KMS-11 (cell line): ENCODE measurements around the gene RALGPS1.

ENCODE experiments used
- H2AFZ ChIP-seq: fragments of 200-600 bp; sonication (generic); 2 replicates; pipeline ENCODE4 v1.6.1; 2016; ENCODE audit warnings: antibody characterized with exemption, mixed run types, low read depth
- H3K27ac ChIP-seq: fragments of 200-600 bp; sonication (generic); 2 replicates; pipeline ENCODE4 v1.6.1; 2016; ENCODE audit warnings: mild to moderate bottlenecking, mixed run types
- H3K27me3 ChIP-seq: fragments of 200-600 bp; sonication (generic); 2 replicates; pipeline ENCODE4 v1.6.1; 2017; ENCODE audit warnings: mild to moderate bottlenecking, low read depth, mixed run types, moderate library complexity; ENCODE audit not compliant: insufficient read depth
- H3K36me3 ChIP-seq: fragments of 200-600 bp; sonication (generic); 2 replicates; pipeline ENCODE4 v1.6.1; 2017; ENCODE audit warnings: mild to moderate bottlenecking, mixed run types; ENCODE audit not compliant: insufficient read depth
- H3K4me1 ChIP-seq: fragments of 200-600 bp; sonication (generic); 2 replicates; pipeline ENCODE4 v1.6.1; 2016; ENCODE audit warnings: mild to moderate bottlenecking, low read depth, mixed run types; ENCODE audit not compliant: poor library complexity, severe bottlenecking
- H3K4me2 ChIP-seq: fragments of 200-600 bp; sonication (generic); 2 replicates; pipeline ENCODE4 v1.7.0; 2016; ENCODE audit warnings: mild to moderate bottlenecking, mixed run types
- H3K4me3 ChIP-seq: fragments of 200-600 bp; sonication (generic); IDR thresholded peaks from 2 replicates; pipeline ENCODE4 v1.6.1; 2017; ENCODE audit warnings: low read depth, low read length, mixed read lengths; ENCODE audit not compliant: insufficient read depth
- H3K79me2 ChIP-seq: fragments of 200-600 bp; sonication (generic); 2 replicates; pipeline ENCODE4 v1.6.1; 2016; ENCODE audit warnings: low read depth, mixed run types; ENCODE audit not compliant: insufficient read depth
- H3K9ac ChIP-seq: fragments of 200-600 bp; sonication (generic); 2 replicates; pipeline ENCODE4 v1.6.1; 2016; ENCODE audit warnings: mild to moderate bottlenecking, mixed run types
- H4K20me1 ChIP-seq: fragments of 200-600 bp; sonication (generic); 2 replicates; pipeline ENCODE4 v1.6.1; 2016; ENCODE audit warnings: mild to moderate bottlenecking, mixed run types; ENCODE audit not compliant: insufficient read depth
- TF ChIP-seq, protein P1 (sequence below): fragments of 200-600 bp; sonication (generic); conservative IDR thresholded peaks from 2 replicates; pipeline ENCODE4 v1.6.1; 2017; ENCODE audit warnings: low read depth, mild to moderate bottlenecking, antibody characterized with exemption, low read length, moderate library complexity, mixed read lengths

RALGPS1 gene

DNA sequence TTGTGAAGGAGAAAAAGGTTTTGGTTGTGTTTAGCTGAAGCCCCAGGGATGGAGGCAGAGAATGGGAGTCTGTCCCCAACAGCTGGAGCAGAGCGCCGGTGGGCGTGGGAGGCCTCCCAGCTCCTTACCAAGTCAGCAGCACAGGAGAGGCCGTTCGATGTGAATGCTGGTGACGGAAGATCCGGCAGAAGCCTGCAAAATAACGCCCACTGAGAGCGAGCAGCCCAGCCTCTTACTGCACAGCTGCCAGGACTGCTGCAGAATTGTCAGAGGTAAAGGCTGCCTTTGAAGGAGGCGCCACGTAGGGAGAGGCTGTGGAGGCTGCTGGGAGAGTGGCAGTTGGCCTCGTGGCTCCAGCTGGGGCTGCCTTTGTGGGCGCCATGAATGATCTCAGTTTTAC lies 181.6 kb downstream of the RALGPS1 start:
- no peaks in the 10 kb centered on the region for H4K20me1 ChIP-seq
- no peak overlapping the region for H3K27ac ChIP-seq
- H3K4me2 ChIP-seq = no peak overlapping the region
- no peaks in the 10 kb centered on the region for H3K36me3 ChIP-seq
- no peak overlapping the region for H2AFZ ChIP-seq
- H3K4me1 ChIP-seq = no peaks in the 10 kb centered on the region
- no peak overlapping the region for H3K9ac ChIP-seq
- TF ChIP-seq, protein P1, sequence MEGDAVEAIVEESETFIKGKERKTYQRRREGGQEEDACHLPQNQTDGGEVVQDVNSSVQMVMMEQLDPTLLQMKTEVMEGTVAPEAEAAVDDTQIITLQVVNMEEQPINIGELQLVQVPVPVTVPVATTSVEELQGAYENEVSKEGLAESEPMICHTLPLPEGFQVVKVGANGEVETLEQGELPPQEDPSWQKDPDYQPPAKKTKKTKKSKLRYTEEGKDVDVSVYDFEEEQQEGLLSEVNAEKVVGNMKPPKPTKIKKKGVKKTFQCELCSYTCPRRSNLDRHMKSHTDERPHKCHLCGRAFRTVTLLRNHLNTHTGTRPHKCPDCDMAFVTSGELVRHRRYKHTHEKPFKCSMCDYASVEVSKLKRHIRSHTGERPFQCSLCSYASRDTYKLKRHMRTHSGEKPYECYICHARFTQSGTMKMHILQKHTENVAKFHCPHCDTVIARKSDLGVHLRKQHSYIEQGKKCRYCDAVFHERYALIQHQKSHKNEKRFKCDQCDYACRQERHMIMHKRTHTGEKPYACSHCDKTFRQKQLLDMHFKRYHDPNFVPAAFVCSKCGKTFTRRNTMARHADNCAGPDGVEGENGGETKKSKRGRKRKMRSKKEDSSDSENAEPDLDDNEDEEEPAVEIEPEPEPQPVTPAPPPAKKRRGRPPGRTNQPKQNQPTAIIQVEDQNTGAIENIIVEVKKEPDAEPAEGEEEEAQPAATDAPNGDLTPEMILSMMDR = no peak
- H3K27me3 ChIP-seq = no peaks in the 10 kb centered on the region
- H3K4me3 ChIP-seq = no peak overlapping the region
- H3K79me2 ChIP-seq = no peaks in the 10 kb centered on the region

DNA sequence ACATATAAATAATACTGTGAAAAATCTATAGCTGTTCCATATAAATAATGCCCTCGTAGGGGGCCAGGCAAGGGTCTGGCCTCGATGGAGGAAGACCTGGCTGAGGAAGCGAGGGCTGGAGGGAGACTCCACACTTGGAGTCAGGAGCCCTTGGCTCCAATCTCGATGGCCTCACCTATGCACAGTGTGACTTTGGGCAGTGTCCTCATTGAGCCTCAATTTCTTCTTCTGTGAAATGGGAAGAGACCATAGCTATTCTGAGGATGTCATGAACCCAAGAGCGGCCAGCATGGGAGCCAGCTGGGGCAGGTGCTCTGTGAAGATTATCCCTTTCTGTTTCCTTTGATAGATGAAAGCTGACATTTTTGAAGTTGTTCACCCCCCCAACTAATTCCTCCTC lies 183.1 kb downstream of the RALGPS1 start:
- no peak overlapping the region for H3K4me2 ChIP-seq
- no peaks in the 10 kb centered on the region for H3K36me3 ChIP-seq
- no peak overlapping the region for H3K4me3 ChIP-seq
- H3K9ac ChIP-seq = no peak overlapping the region
- H2AFZ ChIP-seq = no peak overlapping the region
- H3K27ac ChIP-seq = no peak overlapping the region
- H3K79me2 ChIP-seq = no peaks in the 10 kb centered on the region
- H3K27me3 ChIP-seq = no peaks in the 10 kb centered on the region
- H4K20me1 ChIP-seq = no peaks in the 10 kb centered on the region
- no peaks in the 10 kb centered on the region for H3K4me1 ChIP-seq
- TF ChIP-seq, protein P1 = no peak

DNA sequence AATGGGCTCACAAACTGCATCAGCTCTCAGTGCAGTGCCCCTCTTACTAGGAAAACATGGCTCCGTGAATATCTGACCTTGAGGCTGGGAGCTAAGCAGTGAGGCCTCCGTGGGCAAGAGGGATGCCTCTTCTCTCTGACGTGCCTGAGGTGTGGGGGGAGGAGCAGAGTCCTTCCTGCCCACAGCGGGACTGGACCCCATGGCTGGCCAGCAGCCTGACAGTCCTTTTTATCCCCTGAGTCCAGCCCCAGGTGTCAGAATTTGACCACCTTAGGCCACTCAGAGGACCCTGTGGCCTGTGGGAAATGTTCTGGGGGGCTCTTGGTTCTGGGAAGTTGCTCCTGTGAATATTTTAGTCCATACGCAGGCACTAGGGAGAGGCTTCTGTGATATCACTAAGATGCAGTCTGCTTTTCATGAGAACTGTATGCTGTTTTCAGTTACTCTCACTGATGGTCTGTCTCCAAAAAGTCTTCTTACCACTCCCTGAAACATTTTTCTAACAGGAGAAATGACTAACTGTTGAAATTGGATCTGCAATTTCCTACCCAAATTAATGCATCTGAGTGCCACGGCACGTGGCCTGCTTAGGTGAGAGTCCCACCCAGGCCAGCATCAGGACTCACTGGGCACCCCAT lies 184.5 kb downstream of the RALGPS1 start:
- no peaks in the 10 kb centered on the region for H3K79me2 ChIP-seq
- H4K20me1 ChIP-seq = no peaks in the 10 kb centered on the region
- H3K4me2 ChIP-seq = no peak overlapping the region
- no peak overlapping the region for H3K9ac ChIP-seq
- no peaks in the 10 kb centered on the region for H3K36me3 ChIP-seq
- H3K27me3 ChIP-seq = no peaks in the 10 kb centered on the region
- H3K4me3 ChIP-seq = no peak overlapping the region
- H2AFZ ChIP-seq = no peak overlapping the region
- H3K4me1 ChIP-seq = no peaks in the 10 kb centered on the region
- TF ChIP-seq, protein P1 = no peak
- H3K27ac ChIP-seq = no peak overlapping the region

DNA sequence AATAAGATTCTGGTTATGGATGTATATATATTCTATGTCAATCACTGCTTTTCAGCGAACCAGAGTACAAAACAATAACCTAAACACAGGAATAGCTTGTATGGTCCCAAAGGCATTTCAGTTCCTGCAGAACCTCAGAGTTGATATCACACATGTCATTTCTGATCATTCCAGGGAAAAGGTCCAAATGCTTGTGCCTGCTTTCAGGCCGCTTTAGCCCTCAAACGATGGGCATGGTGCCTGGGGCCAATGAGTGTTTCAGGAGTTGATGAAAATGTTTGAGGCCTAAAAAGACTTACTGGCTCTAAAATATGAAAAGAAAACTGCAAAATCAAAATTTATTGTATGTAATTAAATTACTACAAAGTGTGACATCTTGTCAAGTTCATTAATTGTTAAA lies 185.1 kb downstream of the RALGPS1 start:
- H3K27me3 ChIP-seq = no peaks in the 10 kb centered on the region
- H3K9ac ChIP-seq = no peak overlapping the region
- no peak overlapping the region for H2AFZ ChIP-seq

More for the DNA sequence above, 185.1 kb downstream of the RALGPS1 start:
- no peaks in the 10 kb centered on the region for H3K79me2 ChIP-seq
- H3K27ac ChIP-seq = no peak overlapping the region
- no peaks in the 10 kb centered on the region for H4K20me1 ChIP-seq
- TF ChIP-seq, protein P1 = no peak
- no peak overlapping the region for H3K4me2 ChIP-seq
- H3K4me3 ChIP-seq = no peak overlapping the region
- no peaks in the 10 kb centered on the region for H3K36me3 ChIP-seq
- H3K4me1 ChIP-seq = no peaks in the 10 kb centered on the region
